OCI-LY3 (cell line): Measurements from ENCODE around the gene ARHGEF10L.

Experiments used
- H2AFZ ChIP-seq: fragments of 200-600, 300-600 bp; shearing (Covaris generic); 2 replicates; pipeline ENCODE4 v1.6.0; 2014; ENCODE audit warnings: antibody characterized with exemption, low read depth, low read length
- H3K27ac ChIP-seq: fragments of 200-600, 300-600 bp; sonication (generic); 2 replicates; pipeline ENCODE4 v1.5.1; 2014; ENCODE audit warnings: mild to moderate bottlenecking, low read length, moderate library complexity, mixed read lengths
- H3K27me3 ChIP-seq: fragments of 200-600, 300-600 bp; sonication (generic); 2 replicates; pipeline ENCODE4 v1.6.1; 2014; ENCODE audit warnings: low read depth, low read length, mixed read lengths
- H3K36me3 ChIP-seq: fragments of 200-600, 300-600 bp; sonication (generic); replicated peaks from 2 replicates; pipeline ENCODE3; 2014; ENCODE audit warnings: low read depth, low read length, mixed read lengths
- H3K4me1 ChIP-seq: fragments of 300-600, 200-600 bp; sonication (generic); 2 replicates; pipeline ENCODE4 v1.6.1; 2014; ENCODE audit warnings: low read length, mixed read lengths
- H3K4me2 ChIP-seq: fragments of 200-600, 300-600 bp; sonication (generic); 2 replicates; pipeline ENCODE4 v1.6.1; 2014; ENCODE audit warnings: low read length, mixed read lengths
- H3K4me3 ChIP-seq: fragments of 300-600, 200-600 bp; sonication (generic); 2 replicates; pipeline ENCODE4 v1.5.1; 2014; ENCODE audit warnings: antibody characterized with exemption, mild to moderate bottlenecking, low read length, moderate library complexity
- H3K79me2 ChIP-seq: fragments of 300-600, 200-600 bp; shearing (Covaris generic); 2 replicates; pipeline ENCODE4 v1.6.1; 2014; ENCODE audit warnings: mild to moderate bottlenecking, low read length, mixed read lengths
- H3K9ac ChIP-seq: fragments of 300-600, 200-600 bp; shearing (Covaris generic); 2 replicates; pipeline ENCODE4 v1.6.0; 2014; ENCODE audit warnings: mild to moderate bottlenecking, low read length, moderate library complexity
- H3K9me3 ChIP-seq: fragments of 200-600, 300-600 bp; shearing (Covaris generic); 2 replicates; pipeline ENCODE4 v1.6.1; 2014; ENCODE audit warnings: low read length, mixed read lengths; ENCODE audit not compliant: insufficient read depth
- H4K20me1 ChIP-seq: fragments of 200-600, 300-600 bp; sonication (generic); 2 replicates; pipeline ENCODE4 v1.6.1; 2016; ENCODE audit warnings: low read length, mixed read lengths; ENCODE audit not compliant: insufficient read depth
- EZH2phosphoT487 ChIP-seq: fragments of 200-600 bp; shearing (Covaris generic); IDR thresholded peaks from 2 replicates; pipeline ENCODE4 v1.6.1; 2018; ENCODE audit warnings: antibody characterized with exemption, mixed run types, low read depth
- TF ChIP-seq, protein P1 (sequence below): fragments of 200-600, 300-600 bp; sonication (generic); IDR thresholded peaks from 2 replicates; pipeline ENCODE4 v1.5.1; 2014; ENCODE audit warnings: antibody characterized with exemption, low read length, low read depth

Gene ARHGEF10L

DNA sequence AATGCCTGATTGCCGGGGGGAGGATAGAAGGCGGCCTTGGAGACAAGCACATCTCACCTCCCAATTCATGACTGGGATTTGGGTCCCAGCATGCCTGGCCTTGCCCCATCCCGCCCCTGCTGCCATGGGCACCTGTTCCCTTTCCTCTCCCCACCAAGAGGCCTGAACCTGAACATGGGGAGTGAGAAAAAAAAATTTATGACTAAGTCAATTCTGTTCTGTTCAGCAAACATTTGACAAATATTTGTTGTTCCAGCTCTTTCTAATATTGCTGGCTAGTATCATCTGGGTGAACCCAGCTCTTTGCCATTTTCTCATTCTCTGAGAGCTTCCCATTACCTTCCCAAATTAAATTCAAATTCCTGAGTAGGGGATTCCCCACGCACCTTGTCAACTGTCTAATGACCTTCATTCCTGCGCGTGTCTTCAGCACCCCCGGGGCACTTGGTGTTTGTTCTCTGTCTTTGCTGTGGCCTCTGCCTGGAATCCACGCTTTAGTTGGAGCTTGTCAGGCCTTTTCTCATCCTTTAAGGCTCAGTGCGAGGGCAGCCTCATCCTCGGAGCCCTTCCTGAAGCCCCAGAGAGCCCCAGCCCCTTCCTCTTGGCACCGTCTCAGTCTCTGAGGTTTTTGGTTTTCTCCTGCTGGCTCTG is 42.8 kb downstream of the ARHGEF10L start:
- Histone ChIP-seq H3K27ac (no peak overlapping the region), H3K4me2 (peak overlapping the region; percentile 67)

DNA sequence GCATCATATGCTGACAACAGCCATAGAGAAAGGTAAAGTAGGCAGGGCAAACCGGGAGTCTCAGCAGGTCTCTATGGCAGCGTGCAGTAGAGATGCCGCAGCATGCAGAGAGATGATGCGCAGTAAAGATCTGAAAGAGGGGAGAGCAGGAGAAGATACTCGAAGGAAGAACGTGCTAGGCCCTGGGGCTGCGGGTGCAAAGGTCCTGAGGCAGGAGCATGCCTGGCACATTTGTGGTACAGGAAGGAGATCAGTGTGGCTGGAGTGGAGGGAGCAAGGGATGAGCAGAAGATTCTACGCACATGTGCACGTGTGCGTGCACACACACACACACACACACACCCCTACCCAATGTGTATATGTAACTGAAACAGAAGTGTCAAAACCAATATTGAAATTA is 45.0 kb downstream of the ARHGEF10L start:
- no peak overlapping the region for H3K27ac ChIP-seq
- H3K79me2 ChIP-seq = 0 out of 2 replicates have a peak, but pooled peaks cover 3% of the 10 kb centered on the region
- no peak overlapping the region for H3K9ac ChIP-seq
- no peak overlapping the region for H3K4me2 ChIP-seq
- no peaks in the 10 kb centered on the region for H3K27me3 ChIP-seq
- H2AFZ ChIP-seq = no peak overlapping the region
- no peak overlapping the region for H3K4me3 ChIP-seq
- no peaks in the 10 kb centered on the region for H3K36me3 ChIP-seq
- TF ChIP-seq EZH2phosphoT487 = no peak
- peaks cover 27% of the 10 kb centered on the region for H3K4me1 ChIP-seq
- no peaks in the 10 kb centered on the region for H4K20me1 ChIP-seq
- H3K9me3 ChIP-seq = no peaks in the 10 kb centered on the region

More for the DNA sequence above, 42.8 kb downstream of the ARHGEF10L start:
- Histone ChIP-seq H3K9me3 (no peaks in the 10 kb centered on the region), H3K27me3 (no peaks in the 10 kb centered on the region), H3K4me1 (peaks cover 44% of the 10 kb centered on the region), H3K9ac (peak overlapping the region; percentile 55; the same call in 1 of the 2 replicates), H2AFZ (no peak overlapping the region), H3K4me3 (no peak overlapping the region), H4K20me1 (no peaks in the 10 kb centered on the region), H3K36me3 (no peaks in the 10 kb centered on the region), H3K79me2 (0 out of 2 replicates have a peak, but pooled peaks cover 3% of the 10 kb centered on the region)
- no peak for TF ChIP-seq EZH2phosphoT487
- TF ChIP-seq, protein P1, sequence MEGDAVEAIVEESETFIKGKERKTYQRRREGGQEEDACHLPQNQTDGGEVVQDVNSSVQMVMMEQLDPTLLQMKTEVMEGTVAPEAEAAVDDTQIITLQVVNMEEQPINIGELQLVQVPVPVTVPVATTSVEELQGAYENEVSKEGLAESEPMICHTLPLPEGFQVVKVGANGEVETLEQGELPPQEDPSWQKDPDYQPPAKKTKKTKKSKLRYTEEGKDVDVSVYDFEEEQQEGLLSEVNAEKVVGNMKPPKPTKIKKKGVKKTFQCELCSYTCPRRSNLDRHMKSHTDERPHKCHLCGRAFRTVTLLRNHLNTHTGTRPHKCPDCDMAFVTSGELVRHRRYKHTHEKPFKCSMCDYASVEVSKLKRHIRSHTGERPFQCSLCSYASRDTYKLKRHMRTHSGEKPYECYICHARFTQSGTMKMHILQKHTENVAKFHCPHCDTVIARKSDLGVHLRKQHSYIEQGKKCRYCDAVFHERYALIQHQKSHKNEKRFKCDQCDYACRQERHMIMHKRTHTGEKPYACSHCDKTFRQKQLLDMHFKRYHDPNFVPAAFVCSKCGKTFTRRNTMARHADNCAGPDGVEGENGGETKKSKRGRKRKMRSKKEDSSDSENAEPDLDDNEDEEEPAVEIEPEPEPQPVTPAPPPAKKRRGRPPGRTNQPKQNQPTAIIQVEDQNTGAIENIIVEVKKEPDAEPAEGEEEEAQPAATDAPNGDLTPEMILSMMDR = no peak

DNA sequence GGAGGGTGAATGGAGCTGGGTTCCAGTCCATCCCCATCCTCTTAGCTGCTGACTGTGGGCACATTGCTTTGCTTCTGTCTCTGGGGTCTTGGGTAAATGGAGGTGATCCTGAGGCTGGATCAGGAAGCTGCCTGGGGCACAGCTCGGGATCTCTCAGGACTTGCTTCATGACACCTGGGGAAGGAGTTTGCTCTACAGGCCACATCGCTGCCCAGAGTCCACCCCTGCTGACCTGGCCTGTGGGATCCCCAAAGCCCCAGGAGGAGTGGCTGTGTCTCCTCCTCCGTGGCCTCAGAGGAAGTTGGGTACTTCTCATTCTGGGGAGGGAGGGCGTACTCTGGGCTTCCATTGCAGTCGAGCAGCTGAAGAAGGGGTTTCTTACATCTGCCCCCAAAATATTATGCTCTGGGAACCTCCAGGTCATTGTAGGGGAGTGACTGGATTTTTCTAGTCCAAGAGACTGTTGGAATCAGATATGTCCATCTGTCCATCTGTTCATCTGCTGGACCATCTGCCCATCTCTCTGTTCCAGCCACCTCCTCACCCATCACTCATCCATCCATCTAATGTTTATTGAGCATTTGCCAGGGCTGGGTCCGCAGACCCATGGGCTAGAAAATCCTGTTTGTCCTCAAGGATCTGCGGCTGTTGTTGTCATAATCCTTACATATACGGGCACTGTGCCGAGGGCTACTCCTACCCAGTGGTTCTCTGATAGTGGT is 45.9 kb downstream of the ARHGEF10L start:
- H3K4me1 ChIP-seq = peaks cover 18% of the 10 kb centered on the region
- H3K9me3 ChIP-seq = no peaks in the 10 kb centered on the region
- no peaks in the 10 kb centered on the region for H3K27me3 ChIP-seq
- H3K36me3 ChIP-seq = no peaks in the 10 kb centered on the region
- no peak for TF ChIP-seq EZH2phosphoT487
- TF ChIP-seq, protein P1 = no peak
- no peak overlapping the region for H3K27ac ChIP-seq
- no peak overlapping the region for H3K4me2 ChIP-seq
- no peak overlapping the region for H3K9ac ChIP-seq
- H4K20me1 ChIP-seq = no peaks in the 10 kb centered on the region
- no peak overlapping the region for H2AFZ ChIP-seq
- H3K4me3 ChIP-seq = no peak overlapping the region
- H3K79me2 ChIP-seq = 0 out of 2 replicates have a peak, but pooled peaks cover 3% of the 10 kb centered on the region

DNA sequence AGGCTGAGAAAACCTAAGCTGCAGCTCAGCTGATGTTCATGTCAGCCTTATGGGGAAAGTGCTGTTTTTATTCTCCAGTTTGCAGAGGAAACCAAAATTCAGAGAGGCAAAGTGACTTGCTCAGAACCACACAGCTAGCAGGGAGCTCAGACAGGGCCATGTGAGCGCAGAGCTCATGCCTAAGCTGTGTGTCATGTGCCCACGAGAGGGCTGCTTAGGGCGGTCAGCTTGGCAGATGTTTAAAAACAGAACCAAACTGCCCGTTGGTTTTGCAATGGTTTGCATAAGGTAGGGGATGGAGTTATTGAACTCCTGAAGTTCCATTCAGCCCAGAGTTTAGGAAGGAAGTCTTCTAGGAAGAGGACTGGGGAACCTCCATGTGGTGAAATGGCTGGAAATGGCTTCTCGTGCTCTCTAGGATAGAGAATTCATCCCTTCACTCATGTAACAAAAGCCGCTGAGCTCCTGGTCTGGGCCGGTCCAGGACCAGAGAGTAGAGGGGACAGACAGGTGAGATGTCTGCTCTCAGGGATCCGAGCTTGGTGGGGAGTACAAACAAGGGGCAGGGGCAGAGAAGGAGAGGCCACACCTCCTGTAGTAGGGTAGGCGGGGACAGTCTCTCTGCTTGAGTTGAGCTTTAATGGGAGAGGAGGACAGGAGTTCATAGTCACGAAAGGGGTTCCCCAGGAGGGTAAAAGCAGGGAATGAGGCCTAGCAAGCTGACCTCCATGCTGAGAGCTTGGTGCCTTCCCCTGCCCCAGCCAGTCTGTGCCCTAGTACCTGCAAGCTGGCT is 46.9 kb downstream of the ARHGEF10L start:
- H3K36me3 ChIP-seq = no peaks in the 10 kb centered on the region
- no peaks in the 10 kb centered on the region for H4K20me1 ChIP-seq
- TF ChIP-seq, protein P1 = no peak
- no peak for TF ChIP-seq EZH2phosphoT487
- peaks cover 11% of the 10 kb centered on the region for H3K4me1 ChIP-seq
- no peak overlapping the region for H3K27ac ChIP-seq
- H3K9ac ChIP-seq = no peak overlapping the region
- H3K4me3 ChIP-seq = no peak overlapping the region
- H3K9me3 ChIP-seq = no peaks in the 10 kb centered on the region
- H2AFZ ChIP-seq = no peak overlapping the region
- no peak overlapping the region for H3K4me2 ChIP-seq
- H3K27me3 ChIP-seq = no peaks in the 10 kb centered on the region
- 0 out of 2 replicates have a peak, but pooled peaks cover 3% of the 10 kb centered on the region for H3K79me2 ChIP-seq
